ENCODE results near the gene CES2.

CES2 gene

GRCh38 chr16:66899945-66900710 is 35.2 kb upstream of the CES2 start (continued):
- TF ChIP-seq ZNF114 (tag by site-specific recombination; IDR thresholded peaks at IDR 0.05) (no peak), ZNF658 (tag by site-specific recombination; IDR thresholded peaks at IDR 0.05) (no peak)

GRCh38 chr16:66900721-66901441 is 34.4 kb upstream of the CES2 start:
- CTCF ChIA-PET, result interaction anchor here (0.6 to 17.9 kb wide), 8 partner anchors 9 to 543 kb away, joined by 3 to 268 read pairs (median 4); partner anchors contain the start of genes CDH16 and RRAD
- H3K4me3 ChIP-seq (ENCODE audit: low read depth, low read length), result no peak overlapping the region
- H3K4me1 ChIP-seq (ENCODE audit: control insufficient read depth, insufficient read depth, low read length), result peaks cover 17% of the 10 kb centered on the region

GRCh38 chr16:66901626-66902025 is 33.7 kb upstream of the CES2 start:
- Histone ChIP-seq H3K4me3 (ENCODE audit: low read depth, low read length) (no peak overlapping the region), H3K36me3 (ENCODE audit: control insufficient read depth in 2 of 2, insufficient read depth in 1 of 2, low read length in 2 of 2) (no peaks in the 10 kb centered on the region), H3K27ac (ENCODE audit: extremely low read depth, low read depth, low read length) (no peak overlapping the region), H3K4me1 (ENCODE audit: control insufficient read depth, insufficient read depth, low read length) (peaks cover 17% of the 10 kb centered on the region), H3K9me3 (ENCODE audit: control insufficient read depth, insufficient read depth, low read depth, low read length) (no peaks in the 10 kb centered on the region)
- POLR2A ChIA-PET, result interaction anchor here (2.0 kb wide), 1 partner anchor 42 kb away, joined by 8 read pairs; no protein-coding TSS in a partner anchor
- TF ChIP-seq PATZ1 (tag by site-specific recombination; IDR thresholded peaks at IDR 0.05) (no peak), ZNF660 (tag by site-specific recombination; IDR thresholded peaks at IDR 0.05) (no peak), ZNF707 (tag by site-specific recombination; IDR thresholded peaks at IDR 0.05) (no peak)
- CTCF ChIA-PET, result interaction anchor here (0.9 to 17.9 kb wide), 2 partner anchors 20 to 31 kb away, joined by 3 to 268 read pairs; partner anchors contain the start of genes CDH16 and RRAD

More at GRCh38 chr16:66900721-66901441, 34.4 kb upstream of the CES2 start:
- H3K9me3 ChIP-seq (ENCODE audit: control insufficient read depth, insufficient read depth, low read depth, low read length), result no peaks in the 10 kb centered on the region
- POLR2A ChIA-PET, result interaction anchor here (1.3 to 2.0 kb wide), 3 partner anchors 20 to 43 kb away, joined by 5 to 8 read pairs (median 8); partner anchors contain the start of genes CIAO2B and PDP2
- H3K36me3 ChIP-seq (ENCODE audit: control insufficient read depth in 2 of 2, insufficient read depth in 1 of 2, low read length in 2 of 2), result no peaks in the 10 kb centered on the region
- TF ChIP-seq ZNF112 (tag by site-specific recombination; IDR thresholded peaks at IDR 0.05) (no peak), SALL2 (tag by site-specific recombination; IDR thresholded peaks at IDR 0.05; ENCODE audit: borderline replicate concordance) (no peak), ZBTB20 (tag by site-specific recombination; IDR thresholded peaks at IDR 0.05) (no peak), ZFHX2 (tag by site-specific recombination; conservative IDR thresholded peaks at IDR 0.05) (peak; percentile 12; the same call in 1 of the 2 replicates), ZNF600 (tag by site-specific recombination; IDR thresholded peaks at IDR 0.05) (0 out of 2 replicates have a peak, but pooled peaks have one; percentile 26), ZNF341 (tag by site-specific recombination; IDR thresholded peaks at IDR 0.05; ENCODE audit: low read depth) (peak; percentile 35; the same call in 1 of the 2 replicates), PRDM6 (tag by site-specific recombination; IDR thresholded peaks at IDR 0.05) (no peak), EGR2 (tag by site-specific recombination; IDR thresholded peaks at IDR 0.05; ENCODE audit: low read depth) (0 out of 2 replicates have a peak, but pooled peaks have one; percentile 29)
- H3K27ac ChIP-seq (ENCODE audit: extremely low read depth, low read depth, low read length), result no peak overlapping the region

Data from HEK293 (cell line).